ENCODE measurements around the gene TNN.
"Not testable (repeated sequence)": the region's sequence is repeated elsewhere in the genome, so short reads cannot be mapped to it uniquely, and the experiment has no call there.

TNN gene

GRCh38 chr1:175071276-175071943, 3.8 kb downstream of the TNN start:
- no peak for DNase-seq

GRCh38 chr1:175072099-175072951, 4.7 kb downstream of the TNN start:
- peak; percentile 53 for DNase-seq

- DNase-seq = no peak
These were observed 5.4 kb downstream of the TNN start for GRCh38 chr1:175073061-175073460.

GRCh38 chr1:175073633-175074032, 6.0 kb downstream of the TNN start:
- no peak for DNase-seq

GRCh38 chr1:175075572-175076568, 8.2 kb downstream of the TNN start:
- DNase-seq = no peak

- no peak for DNase-seq
These were observed 9.9 kb downstream of the TNN start for GRCh38 chr1:175077356-175078030.

- DNase-seq = no peak
These were observed 11.0 kb downstream of the TNN start for GRCh38 chr1:175078629-175079028.

- no peak for DNase-seq
These were observed 11.7 kb downstream of the TNN start for GRCh38 chr1:175079338-175079737.

- no peak for DNase-seq
These were observed 12.4 kb downstream of the TNN start for GRCh38 chr1:175080030-175080429.

GRCh38 chr1:175081983-175082382, 14.3 kb downstream of the TNN start:
- no peak for DNase-seq

GRCh38 chr1:175088525-175088951, 20.9 kb downstream of the TNN start:
- DNase-seq = no peak

- no peak for DNase-seq
These were observed 21.6 kb downstream of the TNN start for GRCh38 chr1:175089136-175089718.

- DNase-seq = no peak
These were observed 23.1 kb downstream of the TNN start for GRCh38 chr1:175090780-175091179.

GRCh38 chr1:175094626-175095025, 27.0 kb downstream of the TNN start:
- DNase-seq = no peak

GRCh38 chr1:175095069-175095468, 27.4 kb downstream of the TNN start:
- no peak for DNase-seq

- DNase-seq = no peak
These were observed 28.5 kb downstream of the TNN start for GRCh38 chr1:175095978-175096607.

- no peak for DNase-seq
These were observed 29.7 kb downstream of the TNN start for GRCh38 chr1:175097361-175097760.

GRCh38 chr1:175099916-175100315, 32.3 kb downstream of the TNN start:
- DNase-seq = no peak

GRCh38 chr1:175102166-175102565, 34.5 kb downstream of the TNN start:
- DNase-seq = not testable (repeated sequence)

GRCh38 chr1:175106536-175106935, 38.9 kb downstream of the TNN start:
- not testable (repeated sequence) for DNase-seq

- not testable (repeated sequence) for DNase-seq
These were observed 40.7 kb downstream of the TNN start for GRCh38 chr1:175108331-175108820.

All from kidney glomerular epithelial cell (primary cell).